K562 (cell line): Measurements from ENCODE around the gene ERC2. TPM values are rescaled to one million over a fixed set of nuclear protein-coding genes. Genes with fewer than 3 reads are reported as not detected.

ENCODE experiments used
- ATAC-seq: fragments of 200-7000 bp; cut with Tn5 transposase; 3 replicates; pipeline ENCODE4 v1.9.1; 2020; ENCODE audit warnings: moderate library complexity
- BruUV-seq: library from RNA; stranded (reverse); fragments of 400-500 nt; replicated peaks from 2 replicates; lab custom pipeline; 2021; lab: Mats Ljungman, UMichigan
- CTCF ChIA-PET: fragments of 300-600 bp; formaldehyde crosslinking; extraction: SDS; loops from one replicate; lab custom pipeline; 2021; ENCODE audit warnings: low intra/inter-chr PET ratio; lab: Yijun Ruan, JAX
- POLR2A ChIA-PET: fragments of 300-600, 350-650 bp; sonication (Branson Sonifier 250); formaldehyde crosslinking; extraction: SDS; loops from one replicate; lab custom pipeline; 2021; ENCODE audit warnings: antibody characterized with exemption, inconsistent platforms; lab: Yijun Ruan, JAX
- DNase-seq, 4 experiments: peaks; one replicate each; pipeline versions ENCODE4 v3.0.0 to v3.0.0-alpha.2; 2011 to 2018; ENCODE audit warnings: low spot score in 3 of 4, mixed read lengths in 3 of 4; ENCODE audit errors: extremely low read depth in 1 of 4
- FAIRE-seq: peaks from 2 replicates; lab custom pipeline; 2011; peaks lifted over from hg19 to GRCh38; lab: Jason Lieb, UNC
- H2AFZ ChIP-seq: 2 replicates; pipeline ENCODE4 v1.6.0; 2011; ENCODE audit warnings: low read depth, low read length, control low read depth, inconsistent platforms
- H3K27ac ChIP-seq: fragments of 200-600 bp; 3 replicates; pipeline ENCODE4 v1.8.0; 2011; ENCODE audit warnings: low read depth, mild to moderate bottlenecking, control low read depth, inconsistent platforms, low read length, moderate library complexity, mixed read lengths; ENCODE audit errors: extremely low read depth
- H3K27me3 ChIP-seq, 2 experiments: fragments of 300-600 bp in 1 of 2; 2 replicates in 1 of 2; 3 replicates in 1 of 2; pipeline versions ENCODE4 v1.6.0 to v1.8.0; 2011; ENCODE audit warnings: inconsistent platforms in 2 of 2, low read length in 2 of 2, mild to moderate bottlenecking in 1 of 2, mixed read lengths in 1 of 2, moderate library complexity in 1 of 2; ENCODE audit not compliant: control insufficient read depth in 2 of 2, insufficient read depth in 2 of 2
- H3K36me3 ChIP-seq: fragments of 300-600 bp; 3 replicates; pipeline ENCODE4 v1.8.0; 2011; ENCODE audit warnings: mild to moderate bottlenecking, low read length, inconsistent platforms; ENCODE audit not compliant: control insufficient read depth, insufficient read depth
- H3K4me1 ChIP-seq, 2 experiments: fragments of 200-600 bp in 1 of 2; replicated peaks in 1 of 2; 2 replicates in 1 of 2; 3 replicates in 1 of 2; pipeline versions ENCODE4 v1.5.1 to v1.8.0; 2011; ENCODE audit warnings: inconsistent platforms in 2 of 2, low read length in 2 of 2, mild to moderate bottlenecking in 1 of 2, mixed read lengths in 1 of 2, moderate library complexity in 1 of 2; ENCODE audit not compliant: control insufficient read depth in 2 of 2, insufficient read depth in 2 of 2
- H3K4me2 ChIP-seq: 2 replicates; pipeline ENCODE4 v1.6.1; 2011; ENCODE audit warnings: low read length, control low read depth, inconsistent platforms, mixed read lengths; ENCODE audit not compliant: insufficient read depth
- H3K4me3 ChIP-seq: fragments of 200-600 bp; sonication (generic), shearing (Covaris generic); 2 replicates; pipeline ENCODE4 v1.5.1; 2016; ENCODE audit warnings: control low read depth, inconsistent platforms
- H3K79me2 ChIP-seq: fragments of 200-600 bp; 3 replicates; pipeline ENCODE4 v1.8.0; 2011; ENCODE audit warnings: low read length, inconsistent platforms; ENCODE audit not compliant: control insufficient read depth, insufficient read depth
- H3K9ac ChIP-seq, 2 experiments: 2 replicates each; pipeline versions ENCODE4 v1.6.0 to v1.6.1; 2011; ENCODE audit warnings: low read depth in 2 of 2, low read length in 2 of 2, control low read depth in 1 of 2, inconsistent platforms in 1 of 2, mild to moderate bottlenecking in 1 of 2, mixed read lengths in 1 of 2; ENCODE audit not compliant: insufficient read depth in 1 of 2
- H3K9me1 ChIP-seq: one replicate; pipeline ENCODE4 v1.6.0; 2011; ENCODE audit warnings: inconsistent platforms, mild to moderate bottlenecking, low read length, moderate library complexity; ENCODE audit not compliant: control insufficient read depth, insufficient read depth
- H3K9me3 ChIP-seq: replicated peaks from 2 replicates; pipeline ENCODE4 v1.5.1; 2011; ENCODE audit warnings: low read depth, low read length, inconsistent platforms; ENCODE audit not compliant: control insufficient read depth, insufficient read depth
- H4K20me1 ChIP-seq: replicated peaks from 2 replicates; pipeline ENCODE4 v1.6.1; 2011; ENCODE audit warnings: low read length, inconsistent platforms, mixed read lengths; ENCODE audit not compliant: control insufficient read depth, insufficient read depth
- CBX3 ChIP-seq, 2 experiments: IDR thresholded peaks; 1 replicate in 1 of 2; 2 replicates in 1 of 2; pipeline ENCODE4 v1.6.1; 2012; ENCODE audit warnings: inconsistent platforms in 2 of 2, low read length in 2 of 2, borderline replicate concordance in 1 of 2, control low read depth in 1 of 2
- E2F5 ChIP-seq: sonication (generic); formaldehyde crosslinking; IDR thresholded peaks from 2 replicates; pipeline ENCODE4 v1.8.0; 2022; ENCODE audit warnings: mild to moderate bottlenecking, missing genetic modification reagents
- ERF ChIP-seq: fragments of 450-650 bp; formaldehyde crosslinking; IDR thresholded peaks from 2 replicates; pipeline ENCODE4 v1.4.0; 2020; ENCODE audit warnings: mild to moderate bottlenecking, mixed read lengths
- ESRRB ChIP-seq: fragments of 250-450 bp; sonication (Bioruptor Pico); IDR thresholded peaks from 2 replicates; pipeline ENCODE4 v1.5.0; 2020; ENCODE audit warnings: mild to moderate bottlenecking, moderate library complexity, borderline replicate concordance
- HMGN3 ChIP-seq: IDR thresholded peaks from 2 replicates; pipeline ENCODE4 v1.6.1; 2011; ENCODE audit warnings: borderline replicate concordance, low read depth, mild to moderate bottlenecking, mixed read lengths, low read length; ENCODE audit not compliant: insufficient read length; ENCODE audit errors: extremely low read depth
- RFX7 ChIP-seq: fragments of 250-450 bp; sonication (Bioruptor Pico); IDR thresholded peaks from 2 replicates; pipeline ENCODE4 v1.5.1; 2021; ENCODE audit warnings: mild to moderate bottlenecking
- SIN3B ChIP-seq: fragments of 450-650 bp; IDR thresholded peaks from 2 replicates; pipeline ENCODE4 v1.6.1; 2017; ENCODE audit warnings: low read depth, mild to moderate bottlenecking, moderate library complexity
- WGBS: fragments of 100-300 bp; shearing (Covaris generic); methylation state at CpG from one replicate; pipeline ENCODE4 v1.1.6; 2016; ENCODE audit warnings: low coverage, mixed read lengths; ENCODE audit not compliant: insufficient coverage; ENCODE audit errors: missing lambda C conversion rate; 5-methylcytosine and 5-hydroxymethylcytosine counted together
- in situ Hi-C: fragments of 300-500 bp; cut with MboI; formaldehyde crosslinking; loops from 4 replicates; pipeline ENCODE4 v1.15.0; 2018; ENCODE audit warnings: inconsistent platforms, mixed read lengths
- intact Hi-C: fragments of 100-400 bp; cut with micrococcal nuclease; formaldehyde crosslinking; loops from 2 replicates; pipeline ENCODE4 v1.14.2; 2022
- polyA plus RNA-seq, 8 experiments: library from polyadenylated mRNA; depleted of rRNA in 4 of 8; stranded (reverse) in 5 of 8; unstranded in 3 of 8; fragments of >200 nt; fragmentation: Nextera tagmentation in 2 of 8; fragmentation: Illumina TruSeq in 1 of 8; extraction: Ambion mirVana in 2 of 8; extraction: Trizol in 1 of 8; gene quantifications; 2 replicates each; pipeline versions ENCODE4 v1.2.1 to v1.2.3, GENCODE V29; 2011 to 2014; ENCODE audit warnings: inconsistent platforms in 1 of 8, missing spikeins in 1 of 8
- total RNA-seq, 7 experiments: library from RNA; depleted of rRNA in 6 of 7; stranded (reverse); fragments of >200 nt in 6 of 7; fragmentation: Illumina TruSeq in 2 of 7; extraction: Trizol in 2 of 7; gene quantifications; 2 replicates each; pipeline versions ENCODE4 v1.2.1 to v1.2.3, GENCODE V29; 2011 to 2021; ENCODE audit warnings: low replicate concordance in 1 of 7

Gene ERC2
- total and polyA plus RNA-seq, 9 of the 15 experiments (the other 6 are each of a cell fraction or from before 2014, with no cell fraction given): 0.04 to 0.18 (median 0.07) TPM; not detected in 2

DNA sequence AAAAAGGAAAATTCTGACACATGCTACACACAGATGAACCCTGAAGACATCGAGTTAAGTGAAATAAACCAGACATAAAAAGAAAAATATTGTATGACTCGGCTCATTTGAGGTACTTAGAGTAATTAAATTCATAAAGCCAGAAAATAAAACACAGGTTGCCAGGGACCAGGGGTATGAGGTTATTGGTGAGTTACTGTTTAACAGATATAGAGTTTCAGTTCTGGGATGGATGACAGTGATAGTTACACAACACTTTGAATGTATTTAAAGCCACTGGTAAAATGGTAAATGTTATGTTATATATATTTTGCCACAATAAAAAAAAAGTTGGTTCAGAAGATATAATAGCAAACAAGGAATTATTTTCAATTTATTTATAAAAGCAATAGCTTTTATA, 545.1 kb downstream of the ERC2 start:
- H3K9me3 ChIP-seq: no peaks in the 10 kb centered on the region
- no peak overlapping the region for H2AFZ ChIP-seq
- in situ Hi-C loops (no loop called here), intact Hi-C loops (no loop called here)
- ChIA-PET CTCF (no interaction called here), POLR2A (no interaction called here)
- no peak overlapping the region for H3K27ac ChIP-seq
- no peak overlapping the region for H3K4me2 ChIP-seq
- 0% methylated on average over 2 of the region's 2 CpGs for WGBS
- DNase-seq (no peak), FAIRE-seq (no peak), ATAC-seq (no peak)
- H3K4me3 ChIP-seq: no peak overlapping the region
- H3K27me3 ChIP-seq: no peaks in the 10 kb centered on the region
- H3K4me1 ChIP-seq: no peaks in the 10 kb centered on the region
- H3K9me1 ChIP-seq: no peaks in the 10 kb centered on the region
- H3K36me3 ChIP-seq: no peaks in the 10 kb centered on the region
- no TSS peak for BruUV-seq
- H3K79me2 ChIP-seq: no peaks in the 10 kb centered on the region
- no peak overlapping the region for H3K9ac ChIP-seq
- TF ChIP-seq ERF (CRISPR knock-in tag) (no peak), SIN3B (no peak), E2F5 (CRISPR knock-in tag) (no peak), ESRRB (CRISPR knock-in tag) (no peak), RFX7 (CRISPR knock-in tag) (no peak), HMGN3 (no peak), CBX3 (IDR thresholded peaks at IDR 0.05; ENCODE audit: borderline replicate concordance in 1 of 2, low read length in 2 of 2) (no peak)
- H4K20me1 ChIP-seq: no peaks in the 10 kb centered on the region
